GM12892 (cell line): ENCODE measurements around the gene TSGA10.

Experiments
- DNase-seq: peaks from one replicate; pipeline ENCODE4 v3.0.0; 2011; ENCODE audit not compliant: insufficient read length
- FAIRE-seq: peaks from 2 replicates; lab custom pipeline; 2011; peaks lifted over from hg19 to GRCh38; lab: Jason Lieb, UNC
- POLR2A ChIP-seq: IDR thresholded peaks from 2 replicates; pipeline ENCODE4 v1.6.1; 2011; ENCODE audit warnings: low read depth, low read length, control low read depth
- POLR2AphosphoS5 ChIP-seq: IDR thresholded peaks from 2 replicates; pipeline ENCODE4 v1.6.1; 2011; ENCODE audit warnings: low read depth, low read length, control low read depth
- TAF1 ChIP-seq: IDR thresholded peaks from 2 replicates; pipeline ENCODE4 v1.6.1; 2011; ENCODE audit warnings: low read depth, mild to moderate bottlenecking, control low read depth, low read length, borderline replicate concordance

The TSGA10 gene

GRCh38 chr2:98959810-98960507, 194.8 kb downstream of the TSGA10 start:
- FAIRE-seq = no peak
- no peak for DNase-seq
- no peak for TF ChIP-seq TAF1
- no peak for TF ChIP-seq POLR2A
- no peak for TF ChIP-seq POLR2AphosphoS5

- DNase-seq = no peak
These were observed 201.8 kb downstream of the TSGA10 start for GRCh38 chr2:98952966-98953365.

GRCh38 chr2:98948956-98949739, 205.6 kb downstream of the TSGA10 start:
- TF ChIP-seq POLR2AphosphoS5 (no peak), TAF1 (no peak), POLR2A (no peak)
- FAIRE-seq = no peak
- DNase-seq = no peak

More at GRCh38 chr2:98952966-98953365, 201.8 kb downstream of the TSGA10 start:
- no peak for FAIRE-seq
- no peak for TF ChIP-seq TAF1
- TF ChIP-seq POLR2A = no peak
- TF ChIP-seq POLR2AphosphoS5 = no peak

- TF ChIP-seq POLR2AphosphoS5 (no peak), TAF1 (no peak), POLR2A (no peak)
- DNase-seq = no peak
- no peak for FAIRE-seq
These were observed 207.2 kb downstream of the TSGA10 start for GRCh38 chr2:98947554-98947953.
